Stimulated activated CD4-positive, alpha-beta T cell treated with anti-CD3 and anti-CD28 coated beads, Interleukin-12 subunit alpha, Interleukin-12 subunit beta, amount 100 ng/mL, for 24 hours (primary cell): ENCODE measurements around the gene SLC37A1.

Source experiments
- DNase-seq, 2 experiments: peaks; one replicate each; pipeline ENCODE4 v3.0.0-alpha.2; 2020; ENCODE audit warnings: low read depth in 2 of 2

SLC37A1 gene

DNA sequence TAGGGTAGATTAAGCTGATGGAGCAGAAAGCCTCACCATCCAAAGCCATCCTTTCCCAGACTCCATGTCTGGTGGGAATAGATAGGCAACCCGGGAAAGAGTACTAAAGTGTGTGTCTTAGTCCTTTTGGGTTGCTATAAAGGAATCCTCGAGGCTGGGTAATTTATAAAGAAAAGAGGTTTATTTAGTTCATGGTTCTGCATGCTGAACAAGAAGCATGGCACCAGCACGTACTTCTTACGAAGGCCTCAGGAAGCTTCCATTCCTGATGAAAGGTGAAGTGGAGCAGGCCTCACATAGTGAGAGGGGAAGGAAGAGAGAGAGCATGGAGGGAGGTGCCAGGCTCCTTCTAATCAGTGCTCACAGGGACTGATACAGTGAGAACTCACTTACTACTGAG lies 6.2 kb upstream of the SLC37A1 start:
- no peak for DNase-seq

DNA sequence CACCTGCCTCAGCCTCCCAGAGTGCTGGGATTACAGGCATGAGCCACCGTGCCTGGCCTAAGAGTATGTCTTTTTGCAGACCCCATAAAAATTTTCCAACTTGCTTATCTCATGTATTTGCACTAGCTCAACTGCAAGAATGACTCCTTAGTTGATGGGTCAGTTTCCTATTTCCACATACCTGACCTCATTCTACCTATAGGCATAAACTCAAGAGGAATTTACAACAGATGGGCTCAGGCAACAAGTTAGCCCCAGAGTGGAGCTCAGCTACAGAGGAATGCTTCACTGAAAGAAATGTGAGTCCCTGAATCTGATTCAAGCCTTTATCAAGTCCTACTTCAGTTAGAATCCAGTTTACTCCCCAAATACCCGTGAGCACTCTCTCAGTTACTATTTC lies 5.3 kb upstream of the SLC37A1 start:
- no peak for DNase-seq

DNA sequence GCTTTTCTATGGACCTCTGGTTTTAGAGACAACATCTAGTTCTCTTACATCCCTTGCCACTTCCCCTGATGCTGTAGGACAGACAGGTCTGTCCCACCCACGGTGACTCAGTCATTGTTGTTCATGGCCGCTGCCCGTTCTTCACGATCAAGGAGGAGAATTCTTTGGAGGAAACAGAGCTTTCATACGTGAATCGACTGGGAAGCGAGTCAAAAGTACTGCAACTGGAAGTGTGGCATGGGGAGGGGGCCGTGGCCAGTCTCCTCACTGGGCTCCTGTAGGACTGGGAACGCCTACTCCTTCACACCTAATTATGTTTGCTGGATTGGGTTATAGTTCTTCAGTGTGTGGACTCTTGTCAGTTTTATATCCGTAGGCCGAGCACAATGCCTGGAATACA lies 4.4 kb upstream of the SLC37A1 start:
- DNase-seq: no peak

DNA sequence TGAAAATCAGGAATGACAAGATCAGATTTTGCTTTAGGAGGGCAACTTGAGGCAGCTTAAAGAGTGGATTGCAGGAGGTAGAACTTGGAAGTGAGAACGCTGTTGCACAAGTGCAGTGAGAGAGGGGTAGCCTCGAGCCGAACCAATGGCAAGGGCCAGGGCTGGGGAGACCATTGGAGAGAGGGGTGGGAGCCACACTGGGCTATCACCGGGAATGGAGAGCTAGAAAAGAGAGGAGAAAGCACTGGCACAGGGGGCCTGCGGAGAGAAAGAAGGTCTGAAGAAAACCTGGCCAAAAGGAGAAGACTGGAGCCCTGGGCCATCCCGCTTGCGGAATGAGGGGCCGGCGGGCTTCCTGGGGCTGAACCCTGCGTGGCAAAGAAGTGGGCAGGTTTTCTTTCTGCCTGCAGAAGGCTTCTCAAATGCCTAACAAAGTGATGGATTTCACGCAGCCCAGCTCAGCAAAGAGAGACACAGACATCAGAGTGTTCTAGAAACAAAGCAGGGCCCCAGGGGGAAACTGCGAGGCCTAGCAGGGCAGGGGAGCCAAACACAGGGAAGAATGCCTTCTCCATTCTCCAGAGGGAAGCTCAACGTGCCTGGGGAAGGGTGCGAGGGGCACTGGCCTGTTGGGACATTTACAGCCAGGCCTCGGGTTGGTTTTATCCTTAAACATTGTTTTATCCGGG lies 1.2 kb upstream of the SLC37A1 start:
- no peak for DNase-seq

DNA sequence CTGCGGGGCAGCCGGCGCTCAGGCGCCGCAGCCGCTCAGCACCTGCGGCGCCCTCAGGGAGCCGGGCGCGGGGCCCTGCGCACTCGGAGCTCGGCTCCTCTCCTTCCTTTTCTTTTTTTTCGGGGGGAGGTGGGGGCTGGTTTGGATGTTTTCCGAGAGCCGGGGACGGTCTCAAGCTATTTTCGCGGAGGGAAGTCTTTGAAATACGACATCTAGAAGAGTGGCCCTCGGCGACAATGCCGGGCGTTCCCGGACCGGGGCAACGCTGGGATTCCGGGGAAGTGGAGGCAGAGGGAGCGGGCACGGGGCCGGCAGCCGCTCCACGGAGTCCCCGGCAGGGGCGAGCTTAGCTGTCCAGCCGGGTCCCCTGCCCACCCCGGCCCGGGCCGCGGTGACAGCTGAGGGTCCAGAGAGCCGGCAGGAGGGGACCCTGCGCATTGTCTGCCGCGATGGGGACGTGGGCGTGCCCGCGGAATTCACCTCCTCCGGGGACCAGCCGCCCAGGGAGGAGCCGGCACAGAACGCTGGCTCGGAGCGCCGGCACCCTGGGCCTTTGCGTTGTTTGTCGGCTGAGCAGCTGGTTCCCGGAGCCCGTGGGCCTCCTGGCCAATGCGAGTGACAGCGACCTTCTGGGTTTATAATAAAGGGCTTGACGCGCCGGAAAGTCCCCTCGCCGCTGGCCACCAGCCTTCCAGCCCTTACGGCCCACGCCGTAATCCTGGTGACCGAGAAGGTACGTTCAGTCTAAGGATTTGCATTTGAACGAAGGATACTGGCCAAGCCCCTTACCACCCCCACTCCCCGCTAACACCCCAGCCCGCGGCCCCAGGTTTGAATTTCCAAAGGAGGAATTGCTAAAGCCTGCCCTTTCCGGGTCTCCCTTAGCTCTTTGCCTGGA lies 582 bp downstream of the SLC37A1 start:
- peak; percentile 21 to 63 for DNase-seq

DNA sequence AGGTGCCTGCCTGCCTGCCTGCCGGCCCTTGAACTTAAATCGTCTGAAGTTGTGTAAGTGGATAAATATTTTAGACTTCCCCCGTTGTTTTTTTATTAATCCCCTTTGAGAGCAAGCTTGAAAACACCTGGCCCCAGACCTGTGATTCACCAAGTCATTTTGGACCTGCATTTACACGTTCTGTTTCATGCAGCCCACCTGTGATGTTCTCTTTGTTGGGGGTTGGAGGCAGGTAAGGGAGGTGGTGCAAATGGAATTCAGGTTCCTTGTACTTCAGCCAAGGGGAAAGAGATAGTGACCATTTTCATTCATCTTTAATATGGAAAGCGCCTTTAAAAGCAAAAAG lies 1.2 kb downstream of the SLC37A1 start:
- no peak for DNase-seq

DNA sequence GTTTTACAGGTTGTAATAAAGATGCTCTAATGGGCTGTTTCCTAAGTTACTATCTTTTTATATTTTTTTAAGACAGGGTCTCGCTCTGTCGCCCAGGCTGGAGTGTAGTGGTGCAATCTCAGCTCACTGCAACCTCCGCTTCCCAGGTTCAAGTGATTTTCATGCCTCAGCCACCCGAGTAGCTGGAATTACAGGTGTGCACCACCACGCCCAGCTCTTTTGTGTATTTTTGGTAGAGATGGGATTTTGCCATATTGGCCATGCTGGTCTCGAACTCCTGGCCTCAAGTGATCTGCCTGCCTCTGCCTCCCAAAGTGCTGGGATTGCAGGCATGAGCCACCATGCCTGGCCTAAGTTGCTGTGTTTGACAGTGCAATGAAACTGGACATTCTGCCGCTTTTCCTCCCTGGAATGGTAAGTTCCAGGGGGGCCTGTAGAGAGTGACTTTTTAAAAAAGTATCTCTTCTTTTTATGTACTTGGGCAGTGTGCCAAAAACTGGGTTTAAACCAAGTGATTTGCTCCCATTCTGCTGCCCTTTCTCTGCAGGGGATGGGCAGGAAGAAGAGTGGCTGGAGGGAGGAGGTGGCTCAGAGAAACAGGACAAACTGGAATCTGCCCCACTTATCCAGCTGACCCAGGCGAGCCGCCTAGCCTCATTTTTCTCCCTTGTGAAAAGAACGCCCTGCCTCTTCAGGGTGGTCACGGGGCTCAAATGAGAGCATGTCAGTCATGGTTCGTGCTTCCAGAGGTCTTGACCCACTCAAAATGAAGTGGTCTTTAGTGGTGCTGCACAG lies 2.3 kb downstream of the SLC37A1 start:
- no peak for DNase-seq

DNA sequence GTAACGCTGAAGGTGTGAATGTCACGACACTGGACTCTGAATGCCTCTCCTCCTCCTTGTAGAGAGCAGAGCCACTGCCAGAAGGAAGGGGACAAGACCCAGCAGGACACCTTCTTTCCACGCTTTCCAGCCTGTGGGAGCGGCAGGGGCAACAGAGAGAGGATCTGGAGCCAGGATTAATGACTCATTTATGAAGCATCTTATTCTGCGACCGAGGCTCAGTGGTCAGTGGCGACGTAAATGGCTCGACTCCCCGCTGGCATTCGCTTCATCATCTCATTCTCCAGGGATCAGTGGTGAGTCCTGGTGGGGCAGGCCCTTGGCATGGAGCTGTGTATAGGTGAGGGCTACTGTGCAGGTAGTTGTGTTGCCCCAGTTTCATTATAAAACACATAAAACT lies 4.6 kb downstream of the SLC37A1 start:
- no peak for DNase-seq

DNA sequence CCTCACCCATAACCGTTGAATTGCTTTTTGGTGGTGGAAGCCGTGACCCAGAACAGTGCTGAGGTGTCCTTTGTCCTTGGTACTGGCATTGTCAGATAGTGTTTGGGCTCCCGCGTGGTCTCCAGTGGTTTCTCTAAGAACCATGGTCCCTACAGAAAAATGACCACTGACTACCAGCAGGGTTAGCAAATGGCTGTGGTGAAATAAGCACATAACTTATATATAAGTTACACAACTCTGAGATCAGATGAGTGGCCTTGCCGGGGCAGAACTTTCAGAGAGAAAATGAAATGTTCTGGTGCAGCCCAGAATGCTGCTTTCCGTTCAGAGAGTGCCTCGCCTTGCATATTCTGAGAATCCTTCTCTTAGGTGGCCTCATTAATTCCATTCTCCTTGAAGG lies 5.0 kb downstream of the SLC37A1 start:
- no peak for DNase-seq

DNA sequence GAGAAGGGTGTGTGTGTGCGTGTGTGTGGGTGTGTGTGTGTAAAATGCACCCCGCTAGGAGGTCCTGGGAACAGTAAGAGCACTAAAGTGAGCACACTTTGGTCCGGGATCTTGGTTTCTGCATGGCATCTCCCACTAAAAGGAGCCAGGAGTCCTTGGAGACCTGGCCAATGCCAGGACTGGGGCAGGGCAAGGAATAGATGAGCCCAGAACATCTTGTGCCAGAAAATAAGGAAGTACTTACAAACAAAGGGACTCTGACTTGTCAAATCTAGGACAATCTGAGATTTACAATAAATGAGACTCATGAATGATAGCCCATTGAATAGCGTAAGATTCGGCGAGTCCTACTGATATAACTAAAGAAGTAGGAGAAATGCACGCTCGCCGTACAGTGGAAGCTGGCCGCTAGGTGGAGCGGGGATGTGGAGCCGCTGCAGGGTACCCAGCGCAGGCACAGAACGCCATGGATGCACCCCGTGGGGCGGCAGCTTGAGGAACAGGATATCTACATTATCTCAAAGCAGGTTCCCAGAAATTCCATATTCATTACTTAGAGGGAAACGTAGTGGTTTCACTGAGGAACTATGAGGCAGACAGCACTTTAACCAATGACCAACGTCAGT lies 7.1 kb downstream of the SLC37A1 start:
- no peak for DNase-seq

DNA sequence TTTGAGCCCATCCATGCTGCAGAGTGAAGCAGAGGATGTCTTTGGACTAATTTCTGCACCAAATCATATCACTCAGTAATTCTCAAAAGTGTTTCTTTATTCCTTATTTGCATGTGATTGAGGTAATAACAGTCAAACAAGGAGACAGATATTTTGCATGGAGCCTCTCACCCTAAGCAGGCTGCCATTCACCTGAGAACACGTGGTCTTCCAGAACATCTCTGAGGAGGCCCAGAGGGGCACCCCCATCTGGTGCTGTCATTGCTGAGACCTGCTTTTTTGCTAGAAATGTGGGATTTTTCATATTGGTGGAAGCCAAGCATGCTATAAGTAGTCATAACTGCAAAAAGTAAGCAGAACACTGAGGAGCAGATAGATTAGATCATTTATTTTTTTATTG lies 7.7 kb downstream of the SLC37A1 start:
- DNase-seq: no peak

DNA sequence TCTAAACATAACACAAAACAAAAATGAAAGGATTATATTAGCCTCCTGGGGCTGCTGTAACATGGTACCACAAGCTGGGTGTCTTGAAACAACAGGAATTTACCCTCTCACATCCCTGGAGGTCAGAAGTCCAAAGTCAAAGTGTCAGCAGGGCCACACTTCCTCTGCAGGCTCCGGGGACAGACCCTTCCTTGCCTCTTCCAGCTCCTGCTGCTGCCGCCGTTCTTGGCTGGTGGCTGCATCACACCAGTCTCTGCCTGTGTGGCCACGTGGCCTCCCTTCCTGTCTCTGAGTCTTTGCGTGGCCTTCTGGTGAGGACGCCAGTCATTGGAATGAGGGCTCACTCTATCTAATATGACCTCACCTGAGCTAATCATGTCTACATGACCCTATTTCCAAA lies 8.2 kb downstream of the SLC37A1 start:
- no peak for DNase-seq

DNA sequence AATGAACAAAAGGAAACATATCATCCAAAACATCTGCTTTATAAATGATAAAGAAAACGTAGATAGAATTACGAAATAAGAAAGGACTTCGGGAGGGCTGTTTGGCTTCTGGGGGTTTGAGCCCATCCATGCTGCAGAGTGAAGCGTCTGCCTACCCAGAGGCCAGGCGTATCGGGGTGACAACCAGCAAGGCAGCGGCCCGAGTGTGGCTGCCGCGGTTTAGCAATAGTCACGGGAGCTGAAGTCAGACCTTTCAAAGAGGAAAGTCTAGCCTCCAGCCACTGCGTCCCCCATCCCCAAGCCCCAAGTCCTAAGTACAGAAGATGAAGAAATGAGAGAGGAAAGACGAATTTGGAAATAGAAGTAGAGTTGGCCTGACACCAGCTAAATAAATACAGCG lies 8.6 kb downstream of the SLC37A1 start:
- no peak for DNase-seq

DNA sequence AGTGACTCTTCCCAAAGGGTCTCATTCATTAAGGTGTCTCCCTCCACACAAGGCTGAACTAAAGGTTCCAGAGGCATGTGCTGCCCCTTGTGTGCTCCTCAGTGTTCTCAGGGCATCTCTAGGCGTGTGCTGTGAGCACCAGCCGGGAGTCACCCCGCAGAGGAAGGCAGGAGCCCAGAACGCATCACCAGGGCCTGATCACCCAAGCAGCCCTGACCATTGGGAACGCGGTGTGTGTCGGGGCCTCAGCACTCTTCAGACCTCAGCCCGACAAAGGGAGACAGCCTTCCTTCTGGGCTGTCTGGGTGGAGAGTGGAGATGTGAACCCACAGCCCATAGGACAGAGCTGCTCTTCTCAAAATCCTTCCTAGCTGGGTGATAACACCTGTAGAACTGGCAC lies 9.1 kb downstream of the SLC37A1 start:
- DNase-seq: no peak

DNA sequence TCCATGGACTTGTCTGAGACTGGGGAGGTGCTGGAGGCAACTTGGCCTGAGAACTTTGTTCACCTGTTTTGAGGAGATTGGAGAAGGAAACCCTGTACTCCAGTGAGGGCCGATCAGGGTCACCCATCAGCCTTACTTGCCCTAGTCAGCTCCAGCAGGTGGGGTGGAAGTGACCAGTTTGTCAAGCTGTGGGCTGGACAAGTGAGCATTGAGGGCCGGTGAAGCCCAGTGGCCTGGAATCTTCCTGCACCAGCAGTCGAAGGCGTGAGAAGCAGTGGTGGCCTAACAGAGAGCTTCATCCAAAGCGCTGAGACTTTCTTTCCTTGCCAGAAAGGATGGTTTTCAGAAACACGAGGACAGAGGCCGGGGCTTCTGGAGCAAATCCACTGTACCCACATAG lies 9.6 kb downstream of the SLC37A1 start:
- DNase-seq: no peak

DNA sequence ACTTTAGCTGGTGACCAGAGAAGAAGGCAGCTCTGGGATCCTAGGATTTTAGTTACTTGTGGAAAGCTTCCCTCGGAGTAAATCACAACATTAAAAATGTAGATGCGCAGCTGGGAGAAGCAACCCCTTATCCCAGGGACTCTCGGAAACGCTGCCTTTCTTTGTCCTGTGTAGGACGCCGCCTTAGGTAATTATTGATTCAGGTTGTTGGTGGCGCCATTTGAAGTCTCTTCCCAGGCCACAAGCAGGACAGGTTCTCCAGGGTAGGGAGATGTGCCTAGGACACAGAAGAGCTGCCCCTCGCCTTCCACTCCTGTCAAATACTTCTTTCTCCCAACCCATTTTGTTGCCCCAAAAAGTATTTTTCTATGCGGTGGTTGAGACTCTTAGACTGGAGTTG lies 10.3 kb downstream of the SLC37A1 start:
- DNase-seq: no peak

DNA sequence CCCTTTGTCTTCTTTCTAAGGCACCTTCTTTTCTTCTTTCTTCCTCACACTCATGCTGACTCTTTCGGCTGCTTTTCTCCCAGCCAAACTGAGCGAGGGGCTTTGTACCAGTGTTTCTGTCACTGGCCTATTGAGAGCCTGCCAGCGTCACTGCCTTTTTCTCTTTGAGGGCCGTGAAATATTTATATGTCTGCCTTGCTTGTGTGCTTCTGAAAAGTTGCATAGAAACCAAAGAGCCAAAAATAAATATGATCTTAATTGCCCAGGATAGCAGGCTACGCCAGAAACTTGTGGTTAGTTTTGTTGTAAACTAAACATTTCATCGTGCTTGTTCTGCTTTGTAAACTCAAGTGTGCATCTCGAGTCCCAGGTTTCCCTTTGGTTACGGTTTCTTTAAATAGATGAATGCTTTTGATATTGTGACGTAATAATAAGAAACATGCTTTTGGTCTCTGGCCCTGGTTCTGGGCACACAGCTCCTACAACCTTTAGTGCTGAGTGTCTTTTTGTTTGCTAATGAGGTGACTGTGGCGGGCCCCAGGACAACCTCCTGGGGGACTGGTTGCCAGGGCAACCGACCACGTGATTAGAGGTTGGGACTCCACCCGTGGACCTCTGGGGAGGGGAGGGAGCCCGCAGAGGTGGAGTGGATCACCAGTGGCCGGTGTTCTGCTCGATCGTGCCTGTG lies 10.8 kb downstream of the SLC37A1 start:
- DNase-seq: no peak

DNA sequence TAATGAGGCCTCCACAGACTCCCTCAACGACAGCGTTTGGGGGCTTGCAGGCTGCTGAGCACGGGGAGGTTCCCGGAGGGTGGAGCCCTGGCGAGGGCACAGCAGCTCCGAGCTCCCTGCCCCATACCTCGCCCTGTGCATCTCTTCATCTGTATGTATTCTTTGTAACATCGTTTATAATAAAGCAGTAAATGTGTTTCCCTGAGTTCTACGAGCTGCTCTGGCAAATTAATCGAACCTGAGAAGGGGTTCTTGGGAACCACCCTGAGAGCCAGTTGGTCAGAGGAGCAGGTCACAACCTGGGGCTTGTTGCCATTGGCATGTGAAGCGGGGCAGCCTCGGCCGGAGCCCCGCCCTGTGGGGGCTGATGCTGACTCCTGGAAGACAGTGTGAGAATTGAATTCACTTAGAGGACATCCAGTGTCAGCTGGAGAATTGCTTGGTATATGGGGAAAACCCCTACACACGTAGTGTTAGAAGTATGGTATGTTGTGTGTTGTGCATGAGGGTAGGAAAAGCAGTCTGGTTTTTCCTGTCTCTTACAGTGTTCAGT lies 11.5 kb downstream of the SLC37A1 start:
- DNase-seq: no peak

DNA sequence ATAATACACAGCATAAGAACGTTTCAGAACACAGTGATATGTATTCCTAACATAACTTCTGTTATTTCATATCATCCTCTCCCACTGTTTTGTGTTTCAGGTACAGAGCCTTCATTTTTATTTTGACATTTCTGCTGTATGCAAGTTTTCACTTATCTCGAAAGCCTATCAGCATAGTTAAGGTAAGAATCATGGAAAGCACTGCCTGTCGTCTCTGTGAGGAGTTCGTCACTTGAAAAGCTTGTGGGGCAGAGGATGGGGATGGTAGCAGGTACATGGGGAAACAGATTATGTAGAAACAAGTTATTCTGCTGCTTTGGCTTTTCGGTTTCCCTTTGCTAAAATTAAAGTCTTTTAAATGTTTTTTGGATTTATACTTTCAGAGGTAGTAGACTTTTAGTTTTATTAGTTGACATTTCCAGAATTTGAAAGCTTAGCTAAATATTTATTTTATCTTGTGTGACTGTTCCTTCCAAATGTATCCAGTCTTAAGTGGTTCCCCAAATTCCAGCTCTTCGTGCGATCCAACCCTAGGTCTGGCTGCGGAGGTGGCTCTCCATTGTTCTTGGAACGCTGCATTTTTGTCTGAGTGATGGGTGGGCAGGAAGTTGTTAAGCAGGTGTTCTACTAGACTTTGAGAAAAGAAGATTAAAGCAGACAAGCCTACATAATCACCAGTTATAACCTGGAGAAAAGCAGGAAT lies 12.2 kb downstream of the SLC37A1 start:
- no peak for DNase-seq

DNA sequence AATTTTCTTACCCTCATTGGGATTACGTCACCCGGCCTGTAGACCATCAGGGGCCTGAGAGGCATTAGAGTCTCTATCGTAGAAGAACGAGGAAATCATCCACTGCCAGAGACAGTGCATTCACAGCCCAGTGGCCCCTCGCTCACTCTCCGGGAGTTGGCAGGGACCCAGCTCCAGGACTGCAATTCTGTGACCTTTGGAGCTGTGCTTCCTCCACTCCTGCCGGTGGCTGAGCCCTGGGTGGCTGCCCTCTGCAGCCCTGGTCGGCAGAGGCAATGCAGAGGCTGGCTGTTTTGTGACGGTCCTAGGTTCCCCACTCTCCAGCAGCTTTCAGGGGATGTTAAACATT lies 12.7 kb downstream of the SLC37A1 start:
- no peak for DNase-seq

DNA sequence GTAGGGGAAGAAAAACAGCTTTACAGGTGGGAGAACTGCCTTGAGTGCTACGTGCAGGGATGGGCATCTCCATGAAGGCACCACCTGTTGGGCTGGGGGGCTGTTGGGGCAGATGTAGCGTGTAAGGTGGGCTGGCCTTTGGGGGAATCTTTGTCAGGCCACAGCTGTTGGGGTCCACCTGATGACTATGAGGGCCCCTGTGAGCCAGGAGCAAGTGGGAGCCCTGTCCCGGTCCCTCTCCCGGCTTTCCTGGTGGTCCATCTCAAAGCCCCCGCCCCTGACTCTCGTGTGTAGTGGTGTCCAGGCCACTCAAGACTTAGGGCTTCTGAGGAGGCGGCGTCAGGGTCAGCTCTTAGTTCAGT lies 13.5 kb downstream of the SLC37A1 start:
- DNase-seq: no peak
